WTC11 (cell line): Measurements from ENCODE around the gene MAMDC2. TPM values are rescaled to one million over a fixed set of nuclear protein-coding genes. Genes with fewer than 3 reads are reported as not detected.
"Not testable (repeated sequence)": the region's sequence is repeated elsewhere in the genome, so short reads cannot be mapped to it uniquely, and the experiment has no call there.

Experiments used
- ATAC-seq: fragments of 200-7000 bp; cut with Tn5 transposase; 2 replicates; pipeline ENCODE4 v1.10.0; 2021; ENCODE audit warnings: mild to moderate bottlenecking, moderate library complexity
- CTCF ChIA-PET: fragments of 300-600 bp; sonication (Branson Sonifier 250); formaldehyde crosslinking; loops from one replicate; lab custom pipeline; 2021; ENCODE audit warnings: antibody characterized with exemption; lab: Charles Lee
- POLR2A ChIA-PET: fragments of 350-600 bp; sonication (Branson Sonifier 250); formaldehyde crosslinking; loops from one replicate; lab custom pipeline; 2021; ENCODE audit warnings: antibody characterized with exemption; lab: Charles Lee
- DNase-seq: peaks from one replicate; pipeline ENCODE4 v3.0.0; 2021; ENCODE audit warnings: low spot score
- H3K27ac Mint-ChIP-seq: 2 replicates; pipeline ENCODE4 v1.8.0; 2021; ENCODE audit warnings: mixed read lengths
- H3K27me3 Mint-ChIP-seq: 2 replicates; pipeline ENCODE4 v1.8.0; 2021; ENCODE audit warnings: low read depth, mild to moderate bottlenecking, moderate library complexity, mixed read lengths
- H3K36me3 Mint-ChIP-seq: 2 replicates; pipeline ENCODE4 v1.8.0; 2021; ENCODE audit warnings: mixed read lengths
- H3K4me1 Mint-ChIP-seq: 2 replicates; pipeline ENCODE4 v1.8.0; 2022; ENCODE audit warnings: mixed read lengths
- H3K4me3 Mint-ChIP-seq: 2 replicates; pipeline ENCODE4 v1.8.0; 2021; ENCODE audit warnings: mild to moderate bottlenecking, moderate library complexity, mixed read lengths
- H3K9me3 Mint-ChIP-seq: 2 replicates; pipeline ENCODE4 v1.8.0; 2021; ENCODE audit warnings: mixed read lengths
- ARID4B ChIP-seq: sonication (generic); formaldehyde crosslinking; IDR thresholded peaks from 2 replicates; pipeline ENCODE4 v1.8.0; 2023; ENCODE audit warnings: missing genetic modification reagents, mild to moderate bottlenecking, borderline replicate concordance
- ATF6 ChIP-seq: sonication (generic); formaldehyde crosslinking; IDR thresholded peaks from 2 replicates; pipeline ENCODE4 v1.8.1; 2023; ENCODE audit warnings: mild to moderate bottlenecking, missing genetic modification reagents
- CBFB ChIP-seq: sonication (generic); formaldehyde crosslinking; IDR thresholded peaks from 2 replicates; pipeline ENCODE4 v1.8.1; 2022; ENCODE audit warnings: mild to moderate bottlenecking, low read depth, missing genetic modification reagents
- E2F1 ChIP-seq: sonication (generic); formaldehyde crosslinking; IDR thresholded peaks from 2 replicates; pipeline ENCODE4 v1.8.0; 2022; ENCODE audit warnings: mild to moderate bottlenecking, missing genetic modification reagents
- ELF4 ChIP-seq: sonication (generic); formaldehyde crosslinking; IDR thresholded peaks from 2 replicates; pipeline ENCODE4 v1.8.1; 2022; ENCODE audit warnings: low read depth, mild to moderate bottlenecking, moderate library complexity, missing genetic modification reagents
- EMX1 ChIP-seq: fragments of 250-450 bp; sonication (Bioruptor Pico); IDR thresholded peaks from 2 replicates; pipeline ENCODE4 v1.8.0; 2021; ENCODE audit warnings: mild to moderate bottlenecking
- ERG ChIP-seq: fragments of 250-450 bp; sonication (Bioruptor Pico); IDR thresholded peaks from 2 replicates; pipeline ENCODE4 v1.8.0; 2021; ENCODE audit warnings: mild to moderate bottlenecking
- ETV6 ChIP-seq: sonication (generic); formaldehyde crosslinking; IDR thresholded peaks from 2 replicates; pipeline ENCODE4 v1.8.1; 2022; ENCODE audit warnings: mild to moderate bottlenecking, missing genetic modification reagents
- FOXK1 ChIP-seq: sonication (generic); formaldehyde crosslinking; IDR thresholded peaks from 2 replicates; pipeline ENCODE4 v1.8.0; 2022; ENCODE audit warnings: mild to moderate bottlenecking, moderate library complexity, missing genetic modification reagents
- FOXP1 ChIP-seq: sonication (generic); formaldehyde crosslinking; IDR thresholded peaks from 2 replicates; pipeline ENCODE4 v1.8.0; 2022; ENCODE audit warnings: missing genetic modification reagents, mild to moderate bottlenecking, moderate library complexity, borderline replicate concordance
- GRHL2 ChIP-seq: fragments of 250-450 bp; sonication (Bioruptor Pico); IDR thresholded peaks from 2 replicates; pipeline ENCODE4 v1.8.0; 2022; ENCODE audit warnings: mild to moderate bottlenecking, moderate library complexity; ENCODE audit not compliant: insufficient replicate concordance, severe bottlenecking
- HMGA2 ChIP-seq: fragments of 250-450 bp; sonication (Bioruptor Pico); IDR thresholded peaks from 2 replicates; pipeline ENCODE4 v1.4.0; 2021; ENCODE audit warnings: mild to moderate bottlenecking, moderate library complexity
- HMGXB4 ChIP-seq: sonication (generic); formaldehyde crosslinking; IDR thresholded peaks from 2 replicates; pipeline ENCODE4 v1.8.1; 2023; ENCODE audit warnings: mild to moderate bottlenecking, moderate library complexity, missing genetic modification reagents
- MYBL2 ChIP-seq: sonication (generic); formaldehyde crosslinking; IDR thresholded peaks from 2 replicates; pipeline ENCODE4 v1.8.1; 2023; ENCODE audit warnings: mild to moderate bottlenecking, moderate library complexity, missing genetic modification reagents
- PRRX2 ChIP-seq: fragments of 250-450 bp; sonication (Bioruptor Pico); IDR thresholded peaks from 2 replicates; pipeline ENCODE4 v1.8.0; 2021; ENCODE audit warnings: mild to moderate bottlenecking
- RORB ChIP-seq: fragments of 250-450 bp; sonication (Bioruptor Pico); IDR thresholded peaks from 2 replicates; pipeline ENCODE4 v1.9.0; 2021; ENCODE audit warnings: mild to moderate bottlenecking
- SMAD4 ChIP-seq: sonication (generic); formaldehyde crosslinking; IDR thresholded peaks from 2 replicates; pipeline ENCODE4 v1.8.0; 2022; ENCODE audit warnings: mild to moderate bottlenecking, missing genetic modification reagents
- USF2 ChIP-seq: sonication (generic); formaldehyde crosslinking; IDR thresholded peaks from 2 replicates; pipeline ENCODE4 v1.8.1; 2023; ENCODE audit warnings: mild to moderate bottlenecking, missing genetic modification reagents, moderate library complexity
- ZNF396 ChIP-seq: fragments of 250-450 bp; sonication (Bioruptor Pico); IDR thresholded peaks from 2 replicates; pipeline ENCODE4 v1.8.0; 2021; ENCODE audit warnings: mild to moderate bottlenecking, moderate library complexity, borderline replicate concordance
- total RNA-seq: library from RNA; stranded (reverse); gene quantifications from 3 replicates; pipeline ENCODE4 v1.2.3, GENCODE V29; 2021

MAMDC2 gene
- total RNA-seq, 1 experiment from 2014 or later, result 6.0 TPM

- DNase-seq (no peak), ATAC-seq (no peak)
- no peak overlapping the region for H3K27ac Mint-ChIP-seq
- peaks cover 20% of the 10 kb centered on the region for H3K9me3 Mint-ChIP-seq
- H3K36me3 Mint-ChIP-seq, result peaks cover 11% of the 10 kb centered on the region
- H3K4me1 Mint-ChIP-seq, result peaks cover 13% of the 10 kb centered on the region; the same call in 1 of the 2 replicates
- ChIA-PET POLR2A (no interaction called here), CTCF (no interaction called here)
- H3K27me3 Mint-ChIP-seq, result peaks cover 18% of the 10 kb centered on the region
- no peak overlapping the region for H3K4me3 Mint-ChIP-seq
- no peak for TF ChIP-seq PRRX2
- no peak for TF ChIP-seq E2F1
- no peak for TF ChIP-seq RORB
- no peak for TF ChIP-seq GRHL2
- no peak for TF ChIP-seq HMGXB4
- no peak for TF ChIP-seq ATF6
- TF ChIP-seq EMX1 (CRISPR knock-in tag), result no peak
- TF ChIP-seq ETV6 (CRISPR knock-in tag), result no peak
These were observed 188.8 kb downstream of the MAMDC2 start for GRCh38 chr9:70232476-70232875.

GRCh38 chr9:70234208-70234607 is 190.6 kb downstream of the MAMDC2 start:
- H3K27ac Mint-ChIP-seq, H3K4me3 Mint-ChIP-seq, CTCF ChIA-PET, DNase-seq, H3K4me1 Mint-ChIP-seq, ATAC-seq: not testable (repeated sequence)
- peaks cover 11% of the 10 kb centered on the region for H3K36me3 Mint-ChIP-seq
- H3K27me3 Mint-ChIP-seq, result peaks cover 22% of the 10 kb centered on the region
- POLR2A ChIA-PET, result interaction anchor here (0.6 kb wide), 1 partner anchor 382 kb away, joined by 3 read pairs; no protein-coding TSS in a partner anchor
- 0 out of 2 replicates have a peak, but pooled peaks have one; percentile 37 for TF ChIP-seq FOXK1 (CRISPR knock-in tag)
- peaks cover 25% of the 10 kb centered on the region for H3K9me3 Mint-ChIP-seq

GRCh38 chr9:70245952-70246351 is 202.3 kb downstream of the MAMDC2 start:
- POLR2A ChIA-PET, DNase-seq, H3K4me1 Mint-ChIP-seq, H3K4me3 Mint-ChIP-seq, H3K27me3 Mint-ChIP-seq, ATAC-seq, H3K9me3 Mint-ChIP-seq, CTCF ChIA-PET, H3K36me3 Mint-ChIP-seq, H3K27ac Mint-ChIP-seq: not testable (repeated sequence)

- POLR2A ChIA-PET, result no interaction called here
- H3K27me3 Mint-ChIP-seq, result no peaks in the 10 kb centered on the region
- TF ChIP-seq SMAD4 (CRISPR knock-in tag) (no peak), FOXP1 (CRISPR knock-in tag) (no peak), USF2 (no peak), ERG (no peak), MYBL2 (no peak), CBFB (CRISPR knock-in tag) (no peak), ELF4 (CRISPR knock-in tag) (no peak), ARID4B (CRISPR knock-in tag) (no peak), ZNF396 (no peak), ETV6 (CRISPR knock-in tag) (no peak), HMGA2 (CRISPR knock-in tag) (no peak)
- no peaks in the 10 kb centered on the region; the same call in 1 of the 2 replicates for H3K9me3 Mint-ChIP-seq
- no peak overlapping the region for H3K4me3 Mint-ChIP-seq
- 0 out of 2 replicates have a peak overlapping the region, but pooled peaks have one; percentile 20 for H3K27ac Mint-ChIP-seq
- no peaks in the 10 kb centered on the region for H3K4me1 Mint-ChIP-seq
- no peaks in the 10 kb centered on the region for H3K36me3 Mint-ChIP-seq
- DNase-seq (no peak), ATAC-seq (no peak)
- CTCF ChIA-PET, result no interaction called here
These were observed 206.6 kb downstream of the MAMDC2 start for GRCh38 chr9:70250221-70250620.
